Measurements from ENCODE around the gene PTPRD. TPM values are rescaled to one million over a fixed set of nuclear protein-coding genes. Genes with fewer than 3 reads are reported as not detected.
"Not testable (repeated sequence)": the region's sequence is repeated elsewhere in the genome, so short reads cannot be mapped to it uniquely, and the experiment has no call there.

PTPRD gene
- total and polyA plus RNA-seq, 10 donors = 0.08 to 11.7 (median 2.9) TPM

- peaks cover 0 to 5% (median 0%) of the 10 kb centered on the region in 7 donors for H3K27me3 ChIP-seq (replicated peaks in 1 of 7)
- no peaks in the 10 kb centered on the region for H3K4me1 ChIP-seq
- no peak for DNase-seq
- H3K27ac ChIP-seq = no peak overlapping the region
- no peaks in the 10 kb centered on the region for H3K9me3 ChIP-seq
- WGBS, 5 donors = 77 to 92% (median 79%) methylated on average over 4 of the region's 4 CpGs
- no peak overlapping the region for H3K4me3 ChIP-seq
- H3K36me3 ChIP-seq = no peaks in the 10 kb centered on the region
- no peak for TF ChIP-seq POLR2A (IDR thresholded peaks at IDR 0.05)
- TF ChIP-seq POLR2AphosphoS5 (IDR thresholded peaks at IDR 0.05) = no peak
- intact Hi-C loops (cut with DNase I; ENCODE audit: low total_unique reads) = no loop called here
These were observed 1906.9 kb downstream of the PTPRD start for GRCh38 chr9:8705861-8706260.

- 56 to 67% (median 62%) methylated on average over 3 of the region's 3 CpGs for WGBS, 5 donors
- intact Hi-C loops (cut with DNase I; ENCODE audit: low total_unique reads) = no loop called here
- no peak for TF ChIP-seq CTCF (IDR thresholded peaks at IDR 0.05 in 8 of 11, conservative IDR thresholded peaks at IDR 0.05 in 3 of 11)
- TF ChIP-seq POLR2AphosphoS5 (IDR thresholded peaks at IDR 0.05) = no peak
- no peak for TF ChIP-seq POLR2A (IDR thresholded peaks at IDR 0.05)
These were observed 1908.9 kb downstream of the PTPRD start for GRCh38 chr9:8703904-8704303.

GRCh38 chr9:8701904-8702303 is 1910.9 kb downstream of the PTPRD start:
- TF ChIP-seq CTCF (IDR thresholded peaks at IDR 0.05 in 8 of 11, conservative IDR thresholded peaks at IDR 0.05 in 3 of 11) (no peak), POLR2A (IDR thresholded peaks at IDR 0.05) (no peak), POLR2AphosphoS5 (IDR thresholded peaks at IDR 0.05) (no peak)
- intact Hi-C loops (cut with DNase I; ENCODE audit: low total_unique reads) = no loop called here
- Histone ChIP-seq H3K36me3 (no peaks in the 10 kb centered on the region), H3K27me3 (replicated peaks in 1 of 7) (peaks cover 0 to 5% (median 0%) of the 10 kb centered on the region in 7 donors), H3K27ac (no peak overlapping the region), H3K9me3 (no peaks in the 10 kb centered on the region), H3K4me3 (no peak overlapping the region), H3K4me1 (no peaks in the 10 kb centered on the region)
- 69 to 88% (median 81%) methylated on average over 4 of the region's 4 CpGs for WGBS, 5 donors
- DNase-seq = no peak

More at GRCh38 chr9:8703904-8704303, 1908.9 kb downstream of the PTPRD start:
- H3K36me3 ChIP-seq = no peaks in the 10 kb centered on the region
- peaks cover 0 to 5% (median 0%) of the 10 kb centered on the region in 7 donors for H3K27me3 ChIP-seq (replicated peaks in 1 of 7)
- no peaks in the 10 kb centered on the region for H3K9me3 ChIP-seq
- no peak overlapping the region for H3K27ac ChIP-seq
- no peak for DNase-seq
- no peaks in the 10 kb centered on the region for H3K4me1 ChIP-seq
- H3K4me3 ChIP-seq = no peak overlapping the region

GRCh38 chr9:8697565-8697964 is 1915.2 kb downstream of the PTPRD start:
- H3K4me3 ChIP-seq; H3K27ac ChIP-seq; H3K9me3 ChIP-seq; H3K4me1 ChIP-seq; H3K36me3 ChIP-seq; intact Hi-C loops (cut with DNase I; ENCODE audit: low total_unique reads); H3K27me3 ChIP-seq (replicated peaks in 1 of 7); DNase-seq: not testable (repeated sequence)
- 86 to 95% (median 90%) methylated on average over 6 of the region's 6 CpGs for WGBS, 5 donors

- Histone ChIP-seq H3K27me3 (replicated peaks in 1 of 7) (no peaks in the 10 kb centered on the region), H3K36me3 (no peaks in the 10 kb centered on the region), H3K4me1 (no peaks in the 10 kb centered on the region), H3K9me3 (no peaks in the 10 kb centered on the region), H3K4me3 (no peak overlapping the region), H3K27ac (no peak overlapping the region)
- intact Hi-C loops (cut with DNase I; ENCODE audit: low total_unique reads) = no loop called here
- WGBS, 5 donors = 68 to 78% (median 73%) methylated on average over 6 of the region's 6 CpGs
- no peak for TF ChIP-seq POLR2A (IDR thresholded peaks at IDR 0.05)
- no peak for TF ChIP-seq CTCF (IDR thresholded peaks at IDR 0.05 in 8 of 11, conservative IDR thresholded peaks at IDR 0.05 in 3 of 11)
- TF ChIP-seq POLR2AphosphoS5 (IDR thresholded peaks at IDR 0.05) = no peak
- DNase-seq = no peak
These were observed 1916.3 kb downstream of the PTPRD start for GRCh38 chr9:8696516-8696915.
